IMR-90 (cell line): ENCODE measurements around the gene PCSK5. TPM values are rescaled to one million over a fixed set of nuclear protein-coding genes. Genes with fewer than 3 reads are reported as not detected.

Experiments used
- ATAC-seq: fragments of 200-7000 bp; cut with Tn5 transposase; 2 replicates; pipeline ENCODE4 v1.9.1; 2020; ENCODE audit warnings: low read depth, mild to moderate bottlenecking, moderate library complexity
- BruUV-seq: library from RNA; stranded (reverse); fragments of 400-500 nt; replicated peaks from 2 replicates; lab custom pipeline; 2021; lab: Mats Ljungman, UMichigan
- CTCF ChIA-PET: fragments of 300-600 bp; formaldehyde crosslinking; extraction: SDS; loops from one replicate; lab custom pipeline; 2021; ENCODE audit warnings: antibody characterized with exemption; lab: Yijun Ruan, JAX
- POLR2A ChIA-PET: fragments of 300-600 bp; sonication (Branson Sonifier 250); formaldehyde crosslinking; loops from one replicate; lab custom pipeline; 2022; ENCODE audit warnings: antibody characterized with exemption; ENCODE audit not compliant: unreplicated experiment; lab: Charles Lee
- DNase-seq: peaks from one replicate; pipeline ENCODE4 v3.0.0; 2013
- H2AFZ ChIP-seq: replicated peaks from 2 replicates; pipeline ENCODE3; 2013; ENCODE audit warnings: low read length, mild to moderate bottlenecking; ENCODE audit not compliant: poor library complexity
- H2AK5ac ChIP-seq: 2 replicates; pipeline ENCODE4 v1.6.1; 2013; ENCODE audit warnings: low read depth, low read length, inconsistent platforms
- H2AK9ac ChIP-seq: replicated peaks from 2 replicates; pipeline ENCODE3; 2013; ENCODE audit warnings: mild to moderate bottlenecking, low read depth, low read length, moderate library complexity; ENCODE audit not compliant: poor library complexity
- H2BK120ac ChIP-seq: 2 replicates; pipeline ENCODE4 v1.6.1; 2013; ENCODE audit warnings: low read depth, low read length, inconsistent platforms
- H2BK15ac ChIP-seq: 3 replicates; pipeline ENCODE4 v1.6.1; 2013; ENCODE audit warnings: low read depth, low read length, inconsistent platforms
- H2BK20ac ChIP-seq: 2 replicates; pipeline ENCODE4 v1.6.1; 2013; ENCODE audit warnings: low read depth, mild to moderate bottlenecking, inconsistent platforms, low read length, moderate library complexity
- H2BK5ac ChIP-seq: 2 replicates; pipeline ENCODE4 v1.6.1; 2013; ENCODE audit warnings: mild to moderate bottlenecking, low read depth, low read length, inconsistent platforms; ENCODE audit not compliant: poor library complexity, severe bottlenecking
- H3K14ac ChIP-seq: replicated peaks from 2 replicates; pipeline ENCODE4 v1.6.1; 2013; ENCODE audit warnings: low read depth, low read length, inconsistent platforms
- H3K18ac ChIP-seq: 2 replicates; pipeline ENCODE4 v1.6.1; 2013; ENCODE audit warnings: low read depth, low read length, control low read depth
- H3K23ac ChIP-seq: 2 replicates; pipeline ENCODE4 v1.6.1; 2013; ENCODE audit warnings: low read depth, low read length, inconsistent platforms
- H3K27ac ChIP-seq: 2 replicates; pipeline ENCODE4 v1.5.1; 2013; ENCODE audit warnings: mild to moderate bottlenecking, control low read depth, low read length; ENCODE audit not compliant: insufficient read depth
- H3K27me3 ChIP-seq: 2 replicates; pipeline ENCODE4 v1.6.1; 2013; ENCODE audit warnings: low read length; ENCODE audit not compliant: control insufficient read depth, insufficient read depth
- H3K36me3 ChIP-seq: 2 replicates; pipeline ENCODE4 v1.6.1; 2013; ENCODE audit warnings: low read length, mixed read lengths; ENCODE audit not compliant: control insufficient read depth, insufficient read depth
- H3K4ac ChIP-seq: 2 replicates; pipeline ENCODE4 v1.6.1; 2013; ENCODE audit warnings: low read depth, low read length, inconsistent platforms
- H3K4me1 ChIP-seq: 2 replicates; pipeline ENCODE4 v1.6.1; 2013; ENCODE audit warnings: low read length, mixed read lengths; ENCODE audit not compliant: control insufficient read depth, insufficient read depth
- H3K4me2 ChIP-seq: 2 replicates; pipeline ENCODE4 v1.6.1; 2013; ENCODE audit warnings: low read depth, mild to moderate bottlenecking, control low read depth, low read length, moderate library complexity
- H3K4me3 ChIP-seq: 2 replicates; pipeline ENCODE4 v1.5.1; 2013; ENCODE audit warnings: low read depth, mild to moderate bottlenecking, control low read depth, low read length, moderate library complexity; ENCODE audit not compliant: insufficient read depth
- H3K56ac ChIP-seq: 2 replicates; pipeline ENCODE4 v1.6.1; 2013; ENCODE audit warnings: low read length, inconsistent platforms; ENCODE audit not compliant: insufficient read depth; ENCODE audit errors: extremely low read depth
- H3K79me1 ChIP-seq, 2 experiments: 2 replicates each; pipeline ENCODE4 v1.6.1; 2013; ENCODE audit warnings: low read length in 2 of 2, inconsistent platforms in 1 of 2, low read depth in 1 of 2
- H3K9ac ChIP-seq: 2 replicates; pipeline ENCODE4 v1.6.1; 2013; ENCODE audit warnings: low read depth, low read length, control low read depth
- H3K9me1 ChIP-seq: 2 replicates; pipeline ENCODE4 v1.6.1; 2013; ENCODE audit warnings: low read length, inconsistent platforms; ENCODE audit not compliant: insufficient read depth
- H3K9me3 ChIP-seq: 2 replicates; pipeline ENCODE4 v1.6.1; 2013; ENCODE audit warnings: low read length; ENCODE audit not compliant: control insufficient read depth, insufficient read depth
- H4K20me1 ChIP-seq: 2 replicates; pipeline ENCODE4 v1.6.1; 2013; ENCODE audit warnings: low read length, inconsistent platforms; ENCODE audit not compliant: insufficient read depth
- H4K5ac ChIP-seq: 2 replicates; pipeline ENCODE4 v1.6.1; 2013; ENCODE audit warnings: mild to moderate bottlenecking, low read depth, low read length, control low read depth
- H4K8ac ChIP-seq, 2 experiments: 2 replicates each; pipeline ENCODE4 v1.6.1; 2013; ENCODE audit warnings: low read depth in 2 of 2, low read length in 2 of 2, control low read depth in 1 of 2, inconsistent platforms in 1 of 2
- H4K91ac ChIP-seq: 2 replicates; pipeline ENCODE4 v1.6.1; 2013; ENCODE audit warnings: low read depth, low read length, inconsistent platforms; ENCODE audit not compliant: insufficient read depth
- BHLHE40 ChIP-seq: fragments of 150-350 bp; IDR thresholded peaks from 2 replicates; pipeline ENCODE4 v1.6.1; 2016; ENCODE audit warnings: mild to moderate bottlenecking, low read depth, low read length
- CEBPB ChIP-seq: IDR thresholded peaks from 2 replicates; pipeline ENCODE4 v1.6.1; 2012; ENCODE audit warnings: low read depth, low read length, improper control_type of control experiment
- CHD1 ChIP-seq: IDR thresholded peaks from 2 replicates; pipeline ENCODE4 v1.6.1; 2012; ENCODE audit warnings: low read depth, low read length, improper control_type of control experiment
- FOS ChIP-seq: fragments of 150-350 bp; IDR thresholded peaks from 2 replicates; pipeline ENCODE4 v1.6.1; 2016; ENCODE audit warnings: low read depth, low read length
- MAFK ChIP-seq: IDR thresholded peaks from 2 replicates; pipeline ENCODE4 v1.6.1; 2012; ENCODE audit warnings: low read depth, low read length, improper control_type of control experiment
- MAZ ChIP-seq: IDR thresholded peaks from 2 replicates; pipeline ENCODE4 v1.6.1; 2012; ENCODE audit warnings: low read depth, mild to moderate bottlenecking, low read length, improper control_type of control experiment, moderate library complexity, borderline replicate concordance
- MXI1 ChIP-seq: IDR thresholded peaks from 2 replicates; pipeline ENCODE4 v1.6.1; 2012; ENCODE audit warnings: low read depth, mild to moderate bottlenecking, low read length, moderate library complexity, borderline replicate concordance
- NFE2L2 ChIP-seq: fragments of 150-350 bp; IDR thresholded peaks from 2 replicates; pipeline ENCODE4 v1.6.1; 2016; ENCODE audit warnings: low read depth, mild to moderate bottlenecking, low read length
- POLR2A ChIP-seq: IDR thresholded peaks from 2 replicates; pipeline ENCODE4 v1.6.1; 2012; ENCODE audit warnings: mild to moderate bottlenecking, low read depth, low read length
- RAD21 ChIP-seq: IDR thresholded peaks from 2 replicates; pipeline ENCODE4 v1.6.1; 2012; ENCODE audit warnings: low read length, improper control_type of control experiment
- RCOR1 ChIP-seq: IDR thresholded peaks from 2 replicates; pipeline ENCODE4 v1.6.1; 2012; ENCODE audit warnings: mild to moderate bottlenecking, low read length, improper control_type of control experiment; ENCODE audit not compliant: insufficient replicate concordance
- RFX5 ChIP-seq: IDR thresholded peaks from 2 replicates; pipeline ENCODE4 v1.8.0; 2012; ENCODE audit warnings: low read depth, mild to moderate bottlenecking, low read length, moderate library complexity
- SMC3 ChIP-seq: fragments of 150-350 bp; IDR thresholded peaks from 2 replicates; pipeline ENCODE4 v1.6.1; 2016; ENCODE audit warnings: low read depth, mild to moderate bottlenecking, antibody characterized with exemption, low read length, moderate library complexity
- WGBS, 2 experiments: methylation state at CpG; one replicate each; pipeline versions ENCODE4 v1.1.5 to v1.1.7; 2013; ENCODE audit warnings: missing lambda C conversion rate in 2 of 2; ENCODE audit not compliant: insufficient read length in 1 of 2; ENCODE audit errors: extremely low coverage in 2 of 2; 5-methylcytosine and 5-hydroxymethylcytosine counted together
- dilution Hi-C: fragments of 300-500 bp; cut with HindIII; formaldehyde crosslinking; loops from one replicate; pipeline ENCODE4 v1.14.3; 2018; ENCODE audit warnings: low sequenced_read_pairs; ENCODE audit not compliant: unreplicated experiment
- in situ Hi-C: fragments of 300-500 bp; cut with MboI; formaldehyde crosslinking; loops from 3 replicates; pipeline ENCODE4 v1.14.3; 2019; ENCODE audit warnings: low sequenced_read_pairs, inconsistent platforms, mixed read lengths
- intact Hi-C: fragments of 100-400 bp; cut with micrococcal nuclease; formaldehyde crosslinking; loops from 2 replicates; pipeline ENCODE4 v1.10.0; 2022
- polyA plus RNA-seq, 3 experiments: library from polyadenylated mRNA; depleted of rRNA; stranded (reverse); fragments of >200 nt; gene quantifications; 2 replicates each; pipeline ENCODE4 v1.2.3, GENCODE V29; 2012; ENCODE audit warnings: low replicate concordance in 1 of 3
- total RNA-seq: library from RNA; depleted of rRNA; stranded (reverse); fragments of >200 nt; gene quantifications from 2 replicates; pipeline ENCODE4 v1.2.3, GENCODE V29; 2012
- TF ChIP-seq, protein P1 (sequence below): conservative IDR thresholded peaks from 2 replicates; pipeline ENCODE4 v1.5.1; 2012; ENCODE audit warnings: mild to moderate bottlenecking, low read depth, low read length, improper control_type of control experiment
- TF ChIP-seq, protein P2 (sequence below): fragments of 150-350 bp; IDR thresholded peaks from 2 replicates; pipeline ENCODE4 v1.6.1; 2016; ENCODE audit warnings: low read depth, mild to moderate bottlenecking, low read length, moderate library complexity, borderline replicate concordance
- TF ChIP-seq, protein P3 (sequence below): fragments of 150-350 bp; IDR thresholded peaks from 2 replicates; pipeline ENCODE4 v1.6.1; 2017; ENCODE audit warnings: mild to moderate bottlenecking, antibody characterized with exemption, low read length, low read depth

The PCSK5 gene
- total and polyA plus RNA-seq, 2 of the 4 experiments (the other 2 are of a cell fraction): 1.5 to 3.0 TPM

DNA sequence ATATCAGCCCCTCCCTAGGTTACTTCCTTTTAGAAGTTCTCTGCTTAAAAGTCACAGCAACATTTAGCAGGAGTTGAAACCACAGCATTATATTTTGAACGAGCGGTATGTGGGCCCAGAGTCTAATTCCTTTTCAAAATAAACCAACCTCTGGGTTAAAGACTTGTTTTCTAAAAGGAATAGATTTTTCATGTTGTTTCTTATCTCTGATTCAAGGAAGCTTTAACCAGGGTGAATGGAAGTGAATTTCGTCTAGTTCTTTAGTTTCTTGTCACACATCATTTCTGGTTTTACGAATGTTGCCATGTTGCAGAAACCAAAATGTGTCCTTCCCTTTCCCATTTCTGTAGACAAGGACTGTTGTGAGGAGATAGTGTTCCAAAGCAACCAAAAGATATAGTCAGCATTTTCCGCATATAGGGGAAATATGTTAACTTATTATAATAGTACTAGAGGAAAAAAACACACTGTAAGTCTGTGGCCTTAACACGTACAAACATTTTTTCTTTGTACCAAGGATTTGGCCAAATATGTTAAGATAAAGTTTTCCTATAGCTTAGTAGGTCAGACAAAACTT is 142.4 kb downstream of the PCSK5 start:
- H2AFZ ChIP-seq: no peak overlapping the region
- no peaks in the 10 kb centered on the region; the same call in 1 of the 2 replicates for H3K9me1 ChIP-seq
- H2BK20ac ChIP-seq: no peak overlapping the region
- H3K27me3 ChIP-seq: no peaks in the 10 kb centered on the region
- H3K9ac ChIP-seq: no peak overlapping the region
- no peak for TF ChIP-seq MAZ
- TF ChIP-seq CHD1: no peak
- no peak for TF ChIP-seq MAFK
- no peak for TF ChIP-seq FOS
- TF ChIP-seq, protein P1, sequence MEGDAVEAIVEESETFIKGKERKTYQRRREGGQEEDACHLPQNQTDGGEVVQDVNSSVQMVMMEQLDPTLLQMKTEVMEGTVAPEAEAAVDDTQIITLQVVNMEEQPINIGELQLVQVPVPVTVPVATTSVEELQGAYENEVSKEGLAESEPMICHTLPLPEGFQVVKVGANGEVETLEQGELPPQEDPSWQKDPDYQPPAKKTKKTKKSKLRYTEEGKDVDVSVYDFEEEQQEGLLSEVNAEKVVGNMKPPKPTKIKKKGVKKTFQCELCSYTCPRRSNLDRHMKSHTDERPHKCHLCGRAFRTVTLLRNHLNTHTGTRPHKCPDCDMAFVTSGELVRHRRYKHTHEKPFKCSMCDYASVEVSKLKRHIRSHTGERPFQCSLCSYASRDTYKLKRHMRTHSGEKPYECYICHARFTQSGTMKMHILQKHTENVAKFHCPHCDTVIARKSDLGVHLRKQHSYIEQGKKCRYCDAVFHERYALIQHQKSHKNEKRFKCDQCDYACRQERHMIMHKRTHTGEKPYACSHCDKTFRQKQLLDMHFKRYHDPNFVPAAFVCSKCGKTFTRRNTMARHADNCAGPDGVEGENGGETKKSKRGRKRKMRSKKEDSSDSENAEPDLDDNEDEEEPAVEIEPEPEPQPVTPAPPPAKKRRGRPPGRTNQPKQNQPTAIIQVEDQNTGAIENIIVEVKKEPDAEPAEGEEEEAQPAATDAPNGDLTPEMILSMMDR: no peak
- TF ChIP-seq POLR2A: no peak
- no peak for TF ChIP-seq NFE2L2
- TF ChIP-seq CEBPB: no peak
- no peak for TF ChIP-seq BHLHE40
- no peak for TF ChIP-seq RFX5
- TF ChIP-seq, protein P2, sequence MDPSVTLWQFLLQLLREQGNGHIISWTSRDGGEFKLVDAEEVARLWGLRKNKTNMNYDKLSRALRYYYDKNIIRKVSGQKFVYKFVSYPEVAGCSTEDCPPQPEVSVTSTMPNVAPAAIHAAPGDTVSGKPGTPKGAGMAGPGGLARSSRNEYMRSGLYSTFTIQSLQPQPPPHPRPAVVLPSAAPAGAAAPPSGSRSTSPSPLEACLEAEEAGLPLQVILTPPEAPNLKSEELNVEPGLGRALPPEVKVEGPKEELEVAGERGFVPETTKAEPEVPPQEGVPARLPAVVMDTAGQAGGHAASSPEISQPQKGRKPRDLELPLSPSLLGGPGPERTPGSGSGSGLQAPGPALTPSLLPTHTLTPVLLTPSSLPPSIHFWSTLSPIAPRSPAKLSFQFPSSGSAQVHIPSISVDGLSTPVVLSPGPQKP: no peak
- no peak for TF ChIP-seq RCOR1
- no peak for TF ChIP-seq RAD21
- TF ChIP-seq, protein P3, sequence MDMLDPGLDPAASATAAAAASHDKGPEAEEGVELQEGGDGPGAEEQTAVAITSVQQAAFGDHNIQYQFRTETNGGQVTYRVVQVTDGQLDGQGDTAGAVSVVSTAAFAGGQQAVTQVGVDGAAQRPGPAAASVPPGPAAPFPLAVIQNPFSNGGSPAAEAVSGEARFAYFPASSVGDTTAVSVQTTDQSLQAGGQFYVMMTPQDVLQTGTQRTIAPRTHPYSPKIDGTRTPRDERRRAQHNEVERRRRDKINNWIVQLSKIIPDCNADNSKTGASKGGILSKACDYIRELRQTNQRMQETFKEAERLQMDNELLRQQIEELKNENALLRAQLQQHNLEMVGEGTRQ: no peak
- no peak for TF ChIP-seq SMC3
- no peak for TF ChIP-seq MXI1
- DNase-seq (no peak), ATAC-seq (peak; percentile 21; the same call in 1 of the 2 replicates)
- H3K4me1 ChIP-seq: no peaks in the 10 kb centered on the region
- H3K4ac ChIP-seq: no peak overlapping the region
- no peaks in the 10 kb centered on the region for H3K79me1 ChIP-seq
- no peak overlapping the region for H4K5ac ChIP-seq
- H3K56ac ChIP-seq: no peak overlapping the region
- no peak overlapping the region for H3K23ac ChIP-seq
- no peak overlapping the region for H2BK5ac ChIP-seq
- H3K36me3 ChIP-seq: peaks cover 2% of the 10 kb centered on the region
- POLR2A ChIA-PET: no interaction called here
- H3K27ac ChIP-seq: no peak overlapping the region
- H3K18ac ChIP-seq: no peak overlapping the region
- H3K14ac ChIP-seq: no peak overlapping the region
- H2AK9ac ChIP-seq: no peak overlapping the region
- intact Hi-C loops: no loop called here
- H4K91ac ChIP-seq: no peak overlapping the region
- no peaks in the 10 kb centered on the region for H3K9me3 ChIP-seq
- no TSS peak for BruUV-seq
- CTCF ChIA-PET: no interaction called here
- no peak overlapping the region for H3K4me2 ChIP-seq
- H2BK15ac ChIP-seq: no peak overlapping the region
- dilution Hi-C loops: no loop called here
- in situ Hi-C loops: no loop called here
- H2BK120ac ChIP-seq: no peak overlapping the region
- H3K4me3 ChIP-seq: no peak overlapping the region
- no peak overlapping the region for H2AK5ac ChIP-seq
- no peaks in the 10 kb centered on the region for H4K20me1 ChIP-seq
- no peak overlapping the region for H4K8ac ChIP-seq
- WGBS, 2 experiments: no CpG with 5 or more reads among the region's 6 CpGs
